H1 (cell line): Measurements from ENCODE around the gene SAT1.

Source experiments
- CHD1 ChIP-seq: IDR thresholded peaks from 2 replicates; pipeline ENCODE4 v1.6.1; 2012; ENCODE audit warnings: low read depth, low read length, improper control_type of control experiment
- EZH2 ChIP-seq: fragments of 200-600 bp; sonication (generic); IDR thresholded peaks from 2 replicates; pipeline ENCODE4 v1.7.1; 2012; ENCODE audit warnings: low read depth, mild to moderate bottlenecking, moderate library complexity, low read length, inconsistent platforms; ENCODE audit not compliant: severe bottlenecking
- HDAC6 ChIP-seq: IDR thresholded peaks from one replicate; pipeline ENCODE4 v1.7.1; 2012; ENCODE audit warnings: low read depth, mild to moderate bottlenecking, inconsistent platforms, low read length, moderate library complexity
- JUN ChIP-seq: IDR thresholded peaks from 2 replicates; pipeline ENCODE4 v1.6.1; 2011; ENCODE audit warnings: low read depth, mild to moderate bottlenecking, improper control_type of control experiment, low read length
- POLR2A ChIP-seq, 2 experiments: IDR thresholded peaks; 1 replicate in 1 of 2; 2 replicates in 1 of 2; pipeline ENCODE4 v1.6.1; 2011; ENCODE audit warnings: low read depth in 2 of 2, low read length in 2 of 2, mild to moderate bottlenecking in 2 of 2; ENCODE audit errors: control extremely low read depth in 1 of 2
- POLR2AphosphoS5 ChIP-seq: IDR thresholded peaks from 2 replicates; pipeline ENCODE4 v1.6.1; 2011; ENCODE audit warnings: low read depth, low read length
- RNF2 ChIP-seq: fragments of 200-900, 300-1000 bp; sonication (generic); IDR thresholded peaks from 2 replicates; pipeline ENCODE4 v1.7.1; 2016; ENCODE audit warnings: borderline replicate concordance, low read depth, mild to moderate bottlenecking, antibody characterized with exemption, low read length; ENCODE audit not compliant: poor library complexity, severe bottlenecking; ENCODE audit errors: missing control alignments
- SUZ12 ChIP-seq: fragments of 200-600 bp; sonication (generic); IDR thresholded peaks from 2 replicates; pipeline ENCODE4 v1.6.1; 2012; ENCODE audit warnings: mild to moderate bottlenecking, inconsistent platforms, low read length, moderate library complexity, mixed read lengths
- TF ChIP-seq, protein P1 (sequence below), 3 experiments: IDR thresholded peaks; 1 replicate in 2 of 3; 2 replicates in 1 of 3; pipeline versions ENCODE4 v1.5.1 to v1.6.1; 2011; ENCODE audit warnings: low read length in 3 of 3, mild to moderate bottlenecking in 3 of 3, inconsistent platforms in 2 of 3, low read depth in 1 of 3, moderate library complexity in 1 of 3; ENCODE audit not compliant: insufficient read depth in 1 of 3; ENCODE audit errors: control extremely low read depth in 1 of 3
- TF ChIP-seq, protein P2 (sequence below): IDR thresholded peaks from 2 replicates; pipeline ENCODE4 v1.6.1; 2011; ENCODE audit warnings: low read length, improper control_type of control experiment

DNA sequence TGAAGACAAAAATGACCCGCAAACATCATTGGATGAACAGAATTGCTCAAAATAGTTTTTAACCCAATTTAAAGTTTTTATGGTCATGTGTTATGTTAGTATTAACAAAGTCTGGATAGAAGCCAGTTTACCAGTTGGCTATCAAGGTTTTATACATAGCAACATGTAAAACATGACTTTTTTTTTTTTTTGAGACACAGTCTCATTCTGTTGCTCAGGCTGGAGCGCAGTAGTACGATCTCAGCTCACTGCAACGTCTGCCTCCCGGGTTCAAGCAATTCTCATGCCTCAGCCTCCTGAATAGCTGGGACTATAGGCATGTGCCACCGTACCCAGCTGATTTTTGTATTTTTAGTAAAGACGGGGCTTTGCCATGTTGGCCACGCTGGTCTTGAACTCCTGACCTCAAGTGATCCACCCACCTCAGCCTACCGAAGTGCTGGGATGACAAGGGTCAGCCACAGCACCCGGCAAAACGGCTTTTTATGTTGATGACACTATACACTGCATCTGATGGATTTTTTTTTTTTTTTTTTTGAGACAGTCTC lies 3.4 kb downstream of the SAT1 start:
- TF ChIP-seq CHD1: no peak
- TF ChIP-seq, protein P1, sequence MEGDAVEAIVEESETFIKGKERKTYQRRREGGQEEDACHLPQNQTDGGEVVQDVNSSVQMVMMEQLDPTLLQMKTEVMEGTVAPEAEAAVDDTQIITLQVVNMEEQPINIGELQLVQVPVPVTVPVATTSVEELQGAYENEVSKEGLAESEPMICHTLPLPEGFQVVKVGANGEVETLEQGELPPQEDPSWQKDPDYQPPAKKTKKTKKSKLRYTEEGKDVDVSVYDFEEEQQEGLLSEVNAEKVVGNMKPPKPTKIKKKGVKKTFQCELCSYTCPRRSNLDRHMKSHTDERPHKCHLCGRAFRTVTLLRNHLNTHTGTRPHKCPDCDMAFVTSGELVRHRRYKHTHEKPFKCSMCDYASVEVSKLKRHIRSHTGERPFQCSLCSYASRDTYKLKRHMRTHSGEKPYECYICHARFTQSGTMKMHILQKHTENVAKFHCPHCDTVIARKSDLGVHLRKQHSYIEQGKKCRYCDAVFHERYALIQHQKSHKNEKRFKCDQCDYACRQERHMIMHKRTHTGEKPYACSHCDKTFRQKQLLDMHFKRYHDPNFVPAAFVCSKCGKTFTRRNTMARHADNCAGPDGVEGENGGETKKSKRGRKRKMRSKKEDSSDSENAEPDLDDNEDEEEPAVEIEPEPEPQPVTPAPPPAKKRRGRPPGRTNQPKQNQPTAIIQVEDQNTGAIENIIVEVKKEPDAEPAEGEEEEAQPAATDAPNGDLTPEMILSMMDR (IDR thresholded peaks at IDR 0.05; ENCODE audit: control extremely low read depth in 1 of 3, insufficient read depth in 1 of 3, low read depth in 1 of 3, low read length in 3 of 3): no peak
- TF ChIP-seq EZH2: no peak
- TF ChIP-seq, protein P2, sequence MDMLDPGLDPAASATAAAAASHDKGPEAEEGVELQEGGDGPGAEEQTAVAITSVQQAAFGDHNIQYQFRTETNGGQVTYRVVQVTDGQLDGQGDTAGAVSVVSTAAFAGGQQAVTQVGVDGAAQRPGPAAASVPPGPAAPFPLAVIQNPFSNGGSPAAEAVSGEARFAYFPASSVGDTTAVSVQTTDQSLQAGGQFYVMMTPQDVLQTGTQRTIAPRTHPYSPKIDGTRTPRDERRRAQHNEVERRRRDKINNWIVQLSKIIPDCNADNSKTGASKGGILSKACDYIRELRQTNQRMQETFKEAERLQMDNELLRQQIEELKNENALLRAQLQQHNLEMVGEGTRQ: no peak
- no peak for TF ChIP-seq JUN
- no peak for TF ChIP-seq POLR2AphosphoS5
- TF ChIP-seq SUZ12: no peak
- no peak for TF ChIP-seq POLR2A (IDR thresholded peaks at IDR 0.05; ENCODE audit: control extremely low read depth in 1 of 2, low read depth in 2 of 2, low read length in 2 of 2)
- no peak for TF ChIP-seq HDAC6
- no peak for TF ChIP-seq RNF2
